NCI-H2029 treated with DMSO at 0.1 percent for 48 hours (cell line): ENCODE measurements around the gene PRTG.
"Not testable (repeated sequence)": the region's sequence is repeated elsewhere in the genome, so short reads cannot be mapped to it uniquely, and the experiment has no call there.

Experiments
- DNase-seq: peaks from one replicate; lab custom pipeline; 2025; lab: John Stamatoyannopoulos, UW

PRTG gene

GRCh38 chr15:55742927-55743728 is at the start of gene PRTG:
Gene PRTG, minus strand, starts transcription at chr15:55743152. Its CDS starts 221 bp downstream, at chr15:55742931.
- DNase-seq, result no peak

- DNase-seq, result peak; percentile 11
Measured at GRCh38 chr15:55791551-55792400, 48.8 kb upstream of the PRTG start.

GRCh38 chr15:55789066-55789660 is 46.2 kb upstream of the PRTG start:
- no peak for DNase-seq

- no peak for DNase-seq
Measured at GRCh38 chr15:55786341-55786740, 43.4 kb upstream of the PRTG start.

GRCh38 chr15:55785593-55785992 is 42.6 kb upstream of the PRTG start:
- DNase-seq, result not testable (repeated sequence)

- DNase-seq, result no peak
Measured at GRCh38 chr15:55784286-55784685, 41.3 kb upstream of the PRTG start.

GRCh38 chr15:55782901-55783300 is 39.9 kb upstream of the PRTG start:
- no peak for DNase-seq

- no peak for DNase-seq
Measured at GRCh38 chr15:55780292-55780691, 37.3 kb upstream of the PRTG start.

- no peak for DNase-seq
Measured at GRCh38 chr15:55778932-55779331, 36.0 kb upstream of the PRTG start.

GRCh38 chr15:55775316-55775715 is 32.4 kb upstream of the PRTG start:
- no peak for DNase-seq

- DNase-seq, result no peak
Measured at GRCh38 chr15:55774113-55774970, 31.4 kb upstream of the PRTG start.

GRCh38 chr15:55770806-55771205 is 27.9 kb upstream of the PRTG start:
- no peak for DNase-seq

- DNase-seq, result no peak
Measured at GRCh38 chr15:55770261-55770660, 27.3 kb upstream of the PRTG start.

GRCh38 chr15:55768670-55769185 is 25.8 kb upstream of the PRTG start:
- no peak for DNase-seq

- DNase-seq, result no peak
Measured at GRCh38 chr15:55766676-55767075, 23.7 kb upstream of the PRTG start.

GRCh38 chr15:55764398-55764797 is 21.4 kb upstream of the PRTG start:
- DNase-seq, result no peak

GRCh38 chr15:55758580-55758986 is 15.6 kb upstream of the PRTG start:
- no peak for DNase-seq

GRCh38 chr15:55753433-55753832 is 10.5 kb upstream of the PRTG start:
- DNase-seq, result not testable (repeated sequence)

- no peak for DNase-seq
Measured at GRCh38 chr15:55750706-55751105, 7.8 kb upstream of the PRTG start.

- no peak for DNase-seq
Measured at GRCh38 chr15:55743729-55744655, 1.0 kb upstream of the PRTG start.
